ENCODE results near the gene GALNT18.

The GALNT18 gene

GRCh38 chr11:11567936-11568650 lies 53.7 kb downstream of the GALNT18 start:
- no peak for DNase-seq (ENCODE audit: low read depth in 3 of 3)

GRCh38 chr11:11565636-11566035 lies 56.2 kb downstream of the GALNT18 start:
- DNase-seq (ENCODE audit: low read depth in 3 of 3) = no peak

DNA sequence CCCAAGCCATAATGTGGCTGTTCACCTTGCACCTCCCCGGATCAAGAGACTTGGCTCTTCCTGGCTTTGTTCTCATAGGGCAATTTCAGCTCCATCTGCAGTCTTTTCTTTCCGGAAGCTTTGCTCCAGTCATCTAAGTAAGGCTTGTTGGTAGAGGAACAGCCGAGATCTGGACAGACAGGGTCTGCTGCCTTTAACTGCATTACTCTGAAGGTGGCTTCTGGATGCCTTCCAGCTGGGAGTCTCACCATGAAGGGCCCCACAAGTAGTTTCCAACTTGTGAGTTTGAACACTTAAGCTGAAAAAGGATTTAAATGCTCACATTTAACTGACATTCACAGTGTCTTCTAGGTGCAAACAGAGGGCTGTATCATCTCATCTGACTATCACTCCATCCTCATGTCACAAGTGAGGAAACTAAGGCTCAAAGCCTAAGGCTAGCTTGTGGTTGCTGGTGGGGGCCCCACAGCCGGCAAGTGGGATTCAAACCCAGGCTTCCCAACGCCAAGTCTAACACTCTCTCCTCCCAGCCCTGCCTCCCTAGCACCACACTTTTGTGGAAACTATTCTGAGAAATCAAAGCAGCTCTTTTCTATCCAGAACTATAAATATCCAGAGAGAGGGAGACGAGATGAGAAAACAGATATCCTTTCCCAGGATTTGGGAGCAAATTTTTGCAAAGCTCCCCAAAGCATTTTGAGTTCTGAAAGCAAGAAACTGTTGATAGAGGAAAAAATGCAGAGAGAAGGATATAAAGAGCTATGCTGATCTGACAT lies 58.4 kb downstream of the GALNT18 start:
- no peak for DNase-seq (ENCODE audit: low read depth in 3 of 3)

GRCh38 chr11:11561991-11562390 lies 59.8 kb downstream of the GALNT18 start:
- DNase-seq (ENCODE audit: low read depth in 3 of 3) = no peak

GRCh38 chr11:11558826-11559225 lies 63.0 kb downstream of the GALNT18 start:
- DNase-seq (ENCODE audit: low read depth in 3 of 3) = no peak

DNA sequence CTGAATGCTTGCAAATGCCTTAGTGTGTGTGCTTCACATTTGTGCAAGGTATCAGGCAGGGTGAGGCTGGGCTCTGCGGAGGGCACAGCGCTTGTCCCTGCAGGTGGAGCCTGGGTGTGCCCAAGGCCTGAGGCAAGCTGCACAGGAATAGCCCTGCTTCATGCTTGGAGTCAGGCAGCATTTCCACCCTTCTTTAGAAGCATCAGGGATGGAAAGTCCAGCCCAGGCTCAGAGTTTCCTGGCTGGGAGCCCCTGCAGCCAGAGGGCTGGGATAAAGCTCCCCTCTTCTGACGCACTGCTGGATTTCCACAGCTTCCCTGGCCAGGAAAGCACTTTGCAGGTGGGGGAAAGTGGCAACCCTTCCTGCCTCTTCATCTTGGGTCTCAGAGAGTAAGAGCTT lies 63.4 kb downstream of the GALNT18 start:
- no peak for DNase-seq (ENCODE audit: low read depth in 3 of 3)

DNA sequence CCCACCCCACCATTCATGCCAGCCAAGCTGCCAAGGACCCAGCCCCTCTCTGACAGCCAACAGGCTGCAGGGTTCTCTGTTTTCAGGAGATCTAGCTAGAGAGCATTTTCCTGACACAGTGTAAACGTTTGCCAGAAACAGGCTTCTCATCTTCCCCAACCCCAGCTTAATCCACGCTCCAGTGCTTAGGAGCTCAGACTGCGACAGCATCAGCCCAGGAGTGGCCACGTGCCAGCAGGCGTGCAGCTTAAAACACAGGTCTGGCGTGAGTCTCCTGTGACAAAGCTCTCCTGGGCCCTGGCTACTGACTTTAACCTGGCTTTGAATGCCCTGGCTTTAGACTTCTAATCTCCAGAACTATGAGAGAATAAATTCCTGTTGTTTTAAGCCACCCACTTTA lies 66.6 kb downstream of the GALNT18 start:
- DNase-seq (ENCODE audit: low read depth in 3 of 3) = no peak

DNA sequence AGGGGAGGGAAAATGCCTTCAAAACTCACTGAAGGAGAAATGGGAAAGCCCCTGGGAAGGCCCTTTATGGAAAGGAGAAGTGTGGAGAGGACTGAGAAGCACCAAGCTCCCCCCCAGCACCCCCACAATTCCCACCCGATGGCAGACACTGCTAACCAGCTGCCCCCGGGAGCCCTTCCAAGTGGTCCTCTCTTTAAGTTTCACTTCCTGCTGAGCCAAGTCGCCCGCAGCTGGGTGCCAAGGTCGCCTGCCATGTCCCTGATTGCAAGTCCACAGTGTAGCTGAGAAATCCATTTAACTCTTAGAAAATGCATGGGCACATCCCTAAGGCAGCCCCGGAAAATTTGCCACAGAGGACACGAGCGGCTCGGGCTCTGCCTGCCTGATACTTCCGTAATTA lies 68.2 kb downstream of the GALNT18 start:
- no peak for DNase-seq (ENCODE audit: low read depth in 3 of 3)

DNA sequence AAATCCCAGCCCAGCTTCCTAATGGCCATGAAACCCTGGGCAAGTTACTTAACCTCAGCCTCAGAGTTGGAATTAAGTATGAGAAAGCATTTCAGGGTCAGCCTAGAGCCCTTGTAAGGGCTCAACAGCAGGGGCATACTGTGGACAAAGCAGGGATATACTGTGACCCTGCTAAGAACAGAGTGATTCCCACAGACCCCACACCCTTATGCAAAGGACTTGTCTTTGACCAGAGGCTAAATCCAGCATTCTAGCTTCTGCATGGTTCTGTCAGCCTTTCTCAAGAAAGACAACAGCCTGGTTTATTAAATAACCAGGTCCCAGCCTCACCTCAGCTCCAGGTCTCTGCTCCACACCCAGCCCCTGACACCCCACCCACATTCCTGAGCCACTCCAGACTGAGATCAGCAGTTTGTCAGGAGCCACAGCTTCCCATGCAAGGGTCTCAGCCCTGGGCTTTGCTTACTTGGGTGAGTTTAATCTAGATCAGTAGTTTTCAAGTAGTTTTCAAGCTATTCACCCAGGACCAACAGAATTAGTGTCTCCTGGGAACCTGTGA lies 69.2 kb downstream of the GALNT18 start:
- DNase-seq (ENCODE audit: low read depth in 3 of 3) = no peak

- no peak for DNase-seq (ENCODE audit: low read depth in 3 of 3)
These were observed 71.3 kb downstream of the GALNT18 start for GRCh38 chr11:11550534-11550933.

GRCh38 chr11:11545285-11546275 lies 76.2 kb downstream of the GALNT18 start:
- DNase-seq (ENCODE audit: low read depth in 3 of 3) = no peak

DNA sequence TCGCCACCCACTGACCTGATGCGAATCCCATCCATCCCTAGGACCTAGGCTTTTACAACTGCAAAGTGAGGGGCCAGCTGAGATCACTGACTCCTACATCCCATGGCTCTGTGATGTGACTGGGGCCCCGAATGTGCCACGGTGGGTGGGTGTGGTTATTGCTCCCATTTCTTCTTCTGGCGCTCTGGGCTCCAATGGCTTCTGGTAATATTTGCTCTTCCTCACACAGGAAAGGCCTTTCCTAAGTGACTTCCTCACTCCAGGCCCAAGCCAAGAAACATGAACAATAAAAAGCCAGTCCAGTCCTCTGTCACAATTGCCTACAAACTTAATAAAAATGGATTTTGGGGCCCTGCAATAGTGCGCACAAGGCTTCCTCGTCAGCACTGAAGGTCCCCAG lies 78.1 kb downstream of the GALNT18 start:
- DNase-seq (ENCODE audit: low read depth in 3 of 3) = no peak

DNA sequence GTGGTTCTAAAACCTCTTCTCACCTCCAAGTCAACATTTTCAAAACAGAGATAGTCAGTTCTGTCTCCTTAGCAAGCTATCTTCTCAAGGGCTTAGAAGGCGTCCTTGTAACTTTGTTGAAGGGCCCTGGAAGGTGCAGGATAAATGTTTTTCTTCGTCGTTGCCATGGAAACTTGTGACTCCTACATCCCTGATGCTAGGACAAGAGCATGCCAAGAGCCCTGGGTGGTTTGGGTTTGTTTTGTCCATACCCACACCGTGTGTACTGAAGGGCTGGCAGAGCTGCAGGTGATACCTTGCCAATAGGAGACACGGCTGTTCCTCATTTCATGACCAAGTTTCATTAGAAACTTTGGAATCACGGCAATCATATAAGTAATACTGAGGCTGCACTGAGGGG lies 81.6 kb downstream of the GALNT18 start:
- DNase-seq (ENCODE audit: low read depth in 3 of 3) = no peak

GRCh38 chr11:11538277-11538960 lies 83.4 kb downstream of the GALNT18 start:
- DNase-seq (ENCODE audit: low read depth in 3 of 3) = no peak

- no peak for DNase-seq (ENCODE audit: low read depth in 3 of 3)
These were observed 83.9 kb downstream of the GALNT18 start for GRCh38 chr11:11537871-11538270.

GRCh38 chr11:11537372-11537771 lies 84.4 kb downstream of the GALNT18 start:
- DNase-seq (ENCODE audit: low read depth in 3 of 3) = no peak

DNA sequence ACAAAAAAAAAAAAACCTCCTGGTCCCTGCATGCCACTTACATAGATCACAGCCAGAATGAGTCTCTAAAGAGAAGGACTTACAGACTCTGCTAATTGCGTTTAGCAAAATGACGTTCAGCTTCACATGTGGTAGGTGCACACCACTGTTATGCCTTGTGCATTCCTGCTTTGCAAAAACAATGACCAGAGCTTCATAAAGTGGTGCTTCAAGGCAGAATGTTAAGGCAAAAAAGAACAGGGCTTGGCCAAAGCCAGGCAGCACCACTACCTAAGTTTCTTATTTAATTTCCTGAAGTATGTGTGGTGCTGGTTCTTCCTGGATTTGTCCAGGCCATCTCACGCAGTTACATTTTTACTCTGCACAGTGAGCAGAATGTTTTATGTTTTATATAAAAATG lies 85.2 kb downstream of the GALNT18 start:
- no peak for DNase-seq (ENCODE audit: low read depth in 3 of 3)

DNA sequence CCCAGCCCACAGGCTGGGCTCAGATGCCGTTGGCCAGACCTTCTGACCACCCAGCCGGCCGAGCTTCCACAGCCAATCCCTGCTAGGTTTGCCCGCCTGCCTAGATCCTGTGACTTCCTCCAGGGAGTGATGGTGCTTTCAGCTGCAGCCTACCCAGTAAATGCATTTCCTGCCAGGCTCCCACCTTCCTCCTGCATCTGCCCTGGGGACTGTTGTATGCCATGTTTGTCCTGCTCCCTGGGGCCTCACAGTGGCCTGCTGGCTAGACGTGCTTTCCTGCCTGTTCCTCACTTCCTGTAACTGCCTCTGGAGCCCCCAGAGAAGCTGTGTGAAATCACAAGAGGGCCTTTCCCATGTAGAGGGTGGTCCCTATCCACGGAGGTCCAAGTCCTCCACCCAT lies 86.2 kb downstream of the GALNT18 start:
- no peak for DNase-seq (ENCODE audit: low read depth in 3 of 3)

DNA sequence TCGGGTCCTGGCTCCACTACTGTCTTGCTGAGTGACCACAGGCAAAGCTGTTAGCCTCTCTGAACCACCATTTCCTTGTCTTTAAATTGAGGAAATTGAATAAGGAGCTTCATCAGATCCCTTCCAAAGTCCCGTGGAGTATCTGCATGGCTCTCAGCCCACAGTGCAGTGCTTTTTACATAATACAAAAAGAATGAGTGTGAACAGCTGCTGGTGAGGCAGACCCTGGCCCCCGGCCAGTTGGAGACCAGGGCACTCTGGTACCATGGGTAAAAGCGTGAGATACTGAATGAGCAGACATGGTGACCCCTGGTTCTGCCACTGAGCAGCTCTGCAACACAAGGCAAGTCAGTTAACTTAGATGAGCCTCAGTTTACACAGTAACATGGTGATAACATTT lies 86.8 kb downstream of the GALNT18 start:
- DNase-seq (ENCODE audit: low read depth in 3 of 3) = no peak

- DNase-seq (ENCODE audit: low read depth in 3 of 3) = no peak
These were observed 88.1 kb downstream of the GALNT18 start for GRCh38 chr11:11533751-11534150.

DNA sequence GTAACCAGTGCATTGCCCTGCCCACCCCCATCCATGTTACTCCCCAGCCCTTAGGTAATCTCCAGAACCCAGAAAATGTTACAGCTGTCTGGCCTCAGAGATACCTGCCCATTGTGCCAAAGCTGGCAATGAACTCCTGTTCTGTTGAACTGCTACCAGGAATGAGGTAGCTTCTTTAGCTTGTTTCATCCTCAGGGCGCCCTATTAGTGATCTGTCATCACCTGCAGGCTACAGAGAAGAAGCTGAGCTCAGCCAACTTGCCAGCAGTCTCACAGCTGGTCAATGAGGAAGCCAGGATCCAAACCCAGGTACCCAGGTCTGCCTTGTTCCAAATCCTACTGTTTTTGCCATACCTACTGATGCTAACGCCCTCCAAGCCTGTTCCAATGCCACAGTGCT lies 88.7 kb downstream of the GALNT18 start:
- no peak for DNase-seq (ENCODE audit: low read depth in 3 of 3)

All from stimulated activated CD4-positive, alpha-beta T cell treated with anti-CD3 and anti-CD28 coated beads, TNF-alpha, amount 100 ng/mL, for 24 hours (primary cell).